Endothelial cell of hepatic sinusoid (primary cell): ENCODE results near the gene CCSER2.
"Not testable (repeated sequence)": the region's sequence is repeated elsewhere in the genome, so short reads cannot be mapped to it uniquely, and the experiment has no call there.

Experiments
- in situ Hi-C: cut with HindIII; loops from 2 replicates; pipeline ENCODE4 v1.10.0; 2017; ENCODE audit warnings: low sequenced_read_pairs

Gene CCSER2

GRCh38 chr10:84375011-84375410 lies 46.6 kb downstream of the CCSER2 start:
- in situ Hi-C loops = no loop called here

- in situ Hi-C loops = no loop called here
Measured at GRCh38 chr10:84375881-84376280, 47.5 kb downstream of the CCSER2 start.

- in situ Hi-C loops = no loop called here
Measured at GRCh38 chr10:84388148-84388547, 59.8 kb downstream of the CCSER2 start.

- in situ Hi-C loops = no loop called here
Measured at GRCh38 chr10:84390364-84390763, 62.0 kb downstream of the CCSER2 start.

GRCh38 chr10:84391326-84391725 lies 62.9 kb downstream of the CCSER2 start:
- in situ Hi-C loops = no loop called here

GRCh38 chr10:84392181-84392580 lies 63.8 kb downstream of the CCSER2 start:
- in situ Hi-C loops = no loop called here

- in situ Hi-C loops = no loop called here
Measured at GRCh38 chr10:84395581-84395980, 67.2 kb downstream of the CCSER2 start.

GRCh38 chr10:84397735-84398144 lies 69.4 kb downstream of the CCSER2 start:
- in situ Hi-C loops = no loop called here

GRCh38 chr10:84398696-84399095 lies 70.3 kb downstream of the CCSER2 start:
- in situ Hi-C loops = no loop called here

- in situ Hi-C loops = no loop called here
Measured at GRCh38 chr10:84401854-84402611, 73.6 kb downstream of the CCSER2 start.

GRCh38 chr10:84404783-84405182 lies 76.4 kb downstream of the CCSER2 start:
- in situ Hi-C loops = no loop called here

GRCh38 chr10:84405662-84406061 lies 77.3 kb downstream of the CCSER2 start:
- in situ Hi-C loops = no loop called here

GRCh38 chr10:84406561-84406960 lies 78.2 kb downstream of the CCSER2 start:
- in situ Hi-C loops = no loop called here

GRCh38 chr10:84407388-84408049 lies 79.1 kb downstream of the CCSER2 start:
- in situ Hi-C loops = no loop called here

GRCh38 chr10:84412482-84412881 lies 84.1 kb downstream of the CCSER2 start:
- in situ Hi-C loops = no loop called here

GRCh38 chr10:84414110-84414509 lies 85.7 kb downstream of the CCSER2 start:
- in situ Hi-C loops = not testable (repeated sequence)

- in situ Hi-C loops = no loop called here
Measured at GRCh38 chr10:84415539-84416244, 87.3 kb downstream of the CCSER2 start.

- in situ Hi-C loops = no loop called here
Measured at GRCh38 chr10:84416245-84416555, 87.8 kb downstream of the CCSER2 start.

- in situ Hi-C loops = no loop called here
Measured at GRCh38 chr10:84423719-84424118, 95.3 kb downstream of the CCSER2 start.

- in situ Hi-C loops = loop anchor here (5.0 kb wide), 1 partner anchor 88 kb away; no protein-coding TSS in a partner anchor
Measured at GRCh38 chr10:84424731-84425167, 96.4 kb downstream of the CCSER2 start.

GRCh38 chr10:84427903-84428650 lies 99.7 kb downstream of the CCSER2 start:
- in situ Hi-C loops = loop anchor here (5.0 kb wide), 1 partner anchor 84 kb away; no protein-coding TSS in a partner anchor
